NCI-H187 (cell line): ENCODE results near the gene GPSM1.
"Not testable (repeated sequence)": the region's sequence is repeated elsewhere in the genome, so short reads cannot be mapped to it uniquely, and the experiment has no call there.

ENCODE experiments used
- DNase-seq, 2 experiments: peaks; one replicate each; lab custom pipeline; 2025; lab: John Stamatoyannopoulos, UW

The GPSM1 gene

DNA sequence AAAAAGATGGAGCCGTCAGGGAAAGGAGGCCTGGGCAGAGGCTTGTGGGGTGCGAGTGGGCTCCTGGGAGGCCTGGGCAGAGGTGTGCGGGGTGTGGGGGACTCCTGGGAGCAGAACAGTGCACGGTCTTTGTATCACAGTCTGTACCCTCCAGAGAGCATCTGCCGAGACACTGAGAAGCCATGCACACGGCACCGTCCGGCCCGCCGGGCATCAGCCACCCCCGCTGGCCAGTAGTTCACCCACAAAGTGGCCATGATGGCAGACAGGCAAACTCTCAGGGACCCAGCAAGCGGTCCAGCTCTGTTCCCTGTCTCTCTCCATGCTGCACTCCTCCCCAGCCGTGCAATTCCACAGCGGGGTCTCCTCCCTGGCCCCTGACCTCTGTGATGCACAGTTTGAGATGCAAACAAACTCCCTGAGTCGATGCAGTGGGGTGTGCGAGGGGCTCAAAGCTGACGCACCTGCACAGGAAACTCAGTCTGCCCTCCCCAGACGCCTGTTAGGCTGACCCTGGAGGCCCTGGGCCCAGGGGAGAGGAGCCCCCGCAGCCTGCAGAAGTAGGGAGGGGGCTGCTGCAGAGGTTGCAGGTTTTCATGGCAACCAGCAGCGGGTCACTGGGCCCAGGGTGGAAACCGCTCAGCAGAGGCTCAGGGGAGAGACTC is 9.1 kb upstream of the GPSM1 start:
- no peak for DNase-seq

DNA sequence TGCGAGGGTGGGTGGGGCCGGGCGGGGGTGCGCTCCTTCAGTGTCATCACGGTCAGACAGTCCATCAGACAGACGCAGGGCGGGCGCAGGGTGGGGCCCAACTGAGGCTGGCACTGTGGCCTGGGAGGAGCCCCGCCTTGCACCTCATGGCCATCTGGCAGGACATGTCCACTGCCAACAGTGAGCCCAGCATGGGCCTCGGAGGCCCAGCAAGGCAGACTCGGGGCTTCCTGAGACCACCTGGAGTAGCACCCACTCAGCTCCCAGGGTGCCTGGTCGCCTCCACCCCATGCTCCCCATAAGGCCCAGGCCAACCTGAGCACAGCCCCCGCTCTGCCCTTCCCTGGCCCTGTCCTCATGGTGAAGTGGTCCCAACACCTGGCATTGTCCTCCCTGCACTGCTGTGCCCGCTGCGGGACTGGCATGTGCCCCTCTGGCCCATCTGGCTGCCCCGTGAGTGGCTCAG is 8.5 kb upstream of the GPSM1 start:
- no peak for DNase-seq

- DNase-seq: not testable (repeated sequence)
These were observed 8.1 kb upstream of the GPSM1 start for GRCh38 chr9:136319244-136319643.

DNA sequence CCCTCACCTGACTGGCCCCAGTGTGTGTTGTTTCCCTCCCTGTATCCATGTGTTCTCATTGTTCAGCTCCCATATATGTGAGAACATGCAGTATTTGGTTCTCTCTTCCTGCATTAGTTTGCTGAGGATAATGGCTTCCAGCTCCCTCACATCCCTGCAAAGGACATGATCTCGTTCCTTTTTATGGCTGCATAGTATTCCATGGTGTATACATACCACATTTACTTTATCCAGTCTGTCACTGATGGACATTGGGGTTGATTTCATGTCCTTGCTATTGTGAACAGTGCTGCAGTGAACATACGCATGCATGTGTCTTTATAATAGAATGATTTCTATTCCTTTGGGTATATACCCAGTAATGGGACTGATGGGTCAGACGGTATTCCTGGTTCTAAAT is 7.4 kb upstream of the GPSM1 start:
- not testable (repeated sequence) for DNase-seq

DNA sequence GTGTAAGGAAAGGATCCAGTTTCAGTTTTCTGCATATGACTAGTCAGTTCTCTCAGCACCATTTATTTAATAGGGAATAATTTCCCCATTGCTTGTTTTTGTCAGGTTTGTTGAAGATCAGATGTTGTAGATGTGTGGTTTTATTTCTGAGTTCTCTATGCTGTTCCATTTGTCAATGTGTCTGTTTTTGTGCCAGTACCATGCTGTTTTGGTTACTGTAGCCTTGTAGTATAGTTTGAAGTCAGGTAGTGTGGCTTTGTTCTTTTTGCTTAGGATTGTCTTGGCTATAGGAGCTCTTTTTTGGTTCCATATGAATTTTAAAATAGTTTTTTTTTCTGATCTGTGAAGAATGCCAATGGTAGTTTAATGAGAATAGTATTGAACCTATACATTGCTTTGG is 6.4 kb upstream of the GPSM1 start:
- not testable (repeated sequence) for DNase-seq

DNA sequence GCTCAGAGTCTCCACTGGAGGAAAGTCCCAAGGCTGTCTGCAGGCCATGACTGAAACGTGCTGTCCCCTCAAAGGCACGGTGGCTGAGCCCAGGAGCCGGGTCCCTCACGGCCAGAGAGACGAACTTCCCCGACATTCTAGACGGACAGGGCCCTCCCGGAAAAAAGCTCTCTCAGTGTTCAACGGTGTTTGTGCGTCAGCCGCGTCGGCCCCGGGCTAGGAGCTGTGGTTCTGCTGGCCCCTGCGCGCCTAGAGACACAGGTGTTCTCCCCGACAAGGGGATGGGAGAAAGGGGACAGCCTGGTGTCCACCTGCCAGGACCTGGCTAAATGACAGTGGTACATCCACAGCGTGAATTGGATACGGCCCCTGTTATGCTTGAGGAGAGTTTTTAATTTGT is 5.8 kb upstream of the GPSM1 start:
- no peak for DNase-seq

- no peak for DNase-seq
These were observed 4.5 kb upstream of the GPSM1 start for GRCh38 chr9:136322756-136323330.

DNA sequence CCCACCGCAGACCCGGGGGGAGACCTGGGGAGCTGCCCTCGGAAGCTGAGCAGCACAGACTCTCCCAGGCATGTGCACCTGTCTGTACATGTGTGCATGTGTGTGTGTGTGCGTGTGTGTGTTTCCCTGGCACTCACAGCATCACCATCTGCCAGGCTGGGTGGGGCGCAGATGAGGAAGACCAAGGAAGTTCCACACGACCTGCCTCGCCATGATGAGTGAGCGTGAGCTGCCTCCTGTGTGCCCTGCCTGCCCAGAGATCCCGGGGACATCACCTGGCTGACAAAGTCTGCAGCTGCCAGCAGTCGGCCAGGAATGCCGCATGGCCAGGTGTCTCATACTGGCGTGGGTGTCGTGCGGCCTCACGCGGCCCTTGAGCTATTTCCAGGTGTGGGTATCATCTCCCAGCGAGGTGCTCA is 4.0 kb upstream of the GPSM1 start:
- no peak for DNase-seq

GRCh38 chr9:136324501-136325300 is 2.6 kb upstream of the GPSM1 start:
- DNase-seq: no peak

- DNase-seq: no peak
These were observed 2.0 kb upstream of the GPSM1 start for GRCh38 chr9:136325358-136325757.

- no peak for DNase-seq
These were observed 1.1 kb upstream of the GPSM1 start for GRCh38 chr9:136326061-136326760.

GRCh38 chr9:136326761-136327303 is 507 bp upstream of the GPSM1 start:
- no peak for DNase-seq

GRCh38 chr9:136328011-136328621 is 777 bp downstream of the GPSM1 start:
- DNase-seq: no peak

- no peak for DNase-seq
These were observed 1.3 kb downstream of the GPSM1 start for GRCh38 chr9:136328622-136329041.

DNA sequence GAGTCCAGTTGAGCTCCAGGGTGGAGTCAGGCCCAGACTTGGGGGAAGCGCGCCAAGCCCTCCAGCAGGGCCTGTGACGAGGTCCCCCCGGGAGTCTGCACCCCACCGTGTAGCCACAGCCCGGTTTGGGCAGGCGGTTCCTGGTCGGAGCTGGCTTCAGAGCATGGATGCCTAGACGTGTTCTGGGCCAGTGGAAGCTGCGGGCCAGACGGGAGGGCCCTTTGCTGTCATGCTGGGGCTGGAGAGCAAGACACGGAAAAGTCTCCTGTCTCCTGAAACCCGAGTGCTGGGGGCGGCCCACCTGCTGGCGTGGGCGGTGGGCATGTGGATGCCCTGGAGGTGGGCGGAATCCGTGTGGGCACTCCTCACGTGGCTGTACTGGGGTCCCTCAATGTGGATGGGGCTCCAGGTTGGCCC is 1.9 kb downstream of the GPSM1 start:
- no peak for DNase-seq

- DNase-seq: no peak
These were observed 2.5 kb downstream of the GPSM1 start for GRCh38 chr9:136329636-136330405.

GRCh38 chr9:136330406-136330990 is 3.2 kb downstream of the GPSM1 start:
- DNase-seq: no peak

DNA sequence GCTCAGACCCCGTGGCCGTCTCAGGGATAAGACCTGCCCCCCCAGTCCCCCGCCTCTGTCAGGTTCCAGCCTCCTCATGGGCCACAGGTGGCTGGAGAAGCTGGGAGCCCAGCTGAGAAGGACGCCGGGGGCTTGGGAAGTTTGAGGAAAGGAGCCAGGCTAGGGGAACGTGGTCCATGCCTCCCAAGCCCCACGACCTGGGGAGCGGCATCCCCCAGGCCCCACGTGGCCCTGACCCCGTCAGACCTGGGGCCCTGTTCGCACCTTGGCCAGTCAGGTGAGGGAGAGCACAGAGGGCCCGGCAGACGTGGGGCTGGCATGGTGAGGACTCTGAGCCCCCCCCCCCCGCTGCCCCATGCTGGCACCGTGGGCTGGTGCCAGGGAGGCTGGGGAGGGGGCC is 3.7 kb downstream of the GPSM1 start:
- DNase-seq: no peak

- DNase-seq: no peak
These were observed 4.5 kb downstream of the GPSM1 start for GRCh38 chr9:136331556-136332481.
